ENCODE data around the gene BNIP3.

BNIP3 gene

GRCh38 chr10:131930150-131930549 lies 51.6 kb downstream of the BNIP3 start:
- TF ChIP-seq POLR2AphosphoS5 (IDR thresholded peaks at IDR 0.05; ENCODE audit: low read depth) (no peak), SPI1 (IDR thresholded peaks at IDR 0.05; ENCODE audit: borderline replicate concordance, low read depth) (no peak)
- H3K27me3 ChIP-seq (ENCODE audit: insufficient read depth, poor library complexity, severe bottlenecking) = no peaks in the 10 kb centered on the region
- no peak overlapping the region for H3K27ac ChIP-seq (replicated peaks)
- no peak overlapping the region for H3K4me3 ChIP-seq (replicated peaks; ENCODE audit: insufficient read depth, low read length)
- DNase-seq (ENCODE audit: low read depth in 1 of 2, low spot score in 1 of 2) = no peak

GRCh38 chr10:131929122-131929845 lies 52.4 kb downstream of the BNIP3 start:
- no peaks in the 10 kb centered on the region for H3K27me3 ChIP-seq (ENCODE audit: insufficient read depth, poor library complexity, severe bottlenecking)
- no peak overlapping the region for H3K27ac ChIP-seq (replicated peaks)
- H3K4me3 ChIP-seq (replicated peaks; ENCODE audit: insufficient read depth, low read length) = no peak overlapping the region
- no peak for DNase-seq (ENCODE audit: low read depth in 1 of 2, low spot score in 1 of 2)
- TF ChIP-seq CTCF (IDR thresholded peaks at IDR 0.05; ENCODE audit: insufficient read depth, low read length) (no peak), GABPA (IDR thresholded peaks at IDR 0.05; ENCODE audit: low read depth) (no peak), REST (IDR thresholded peaks at IDR 0.05; ENCODE audit: insufficient replicate concordance, low read depth) (no peak), POLR2AphosphoS5 (IDR thresholded peaks at IDR 0.05; ENCODE audit: low read depth) (no peak), SPI1 (IDR thresholded peaks at IDR 0.05; ENCODE audit: borderline replicate concordance, low read depth) (no peak)

- H3K27ac ChIP-seq (replicated peaks) = peak overlapping the region; percentile 24; the same call in 1 of the 2 replicates
- no peak for TF ChIP-seq CTCF (IDR thresholded peaks at IDR 0.05; ENCODE audit: insufficient read depth, low read length)
- no peak for TF ChIP-seq SPI1 (IDR thresholded peaks at IDR 0.05; ENCODE audit: borderline replicate concordance, low read depth)
- TF ChIP-seq GABPA (IDR thresholded peaks at IDR 0.05; ENCODE audit: low read depth) = no peak
- no peaks in the 10 kb centered on the region for H3K27me3 ChIP-seq (ENCODE audit: insufficient read depth, poor library complexity, severe bottlenecking)
- no peak for DNase-seq (ENCODE audit: low read depth in 1 of 2, low spot score in 1 of 2)
- H3K4me3 ChIP-seq (replicated peaks; ENCODE audit: insufficient read depth, low read length) = no peak overlapping the region
Observed at GRCh38 chr10:131928248-131929095, 53.3 kb downstream of the BNIP3 start.

GRCh38 chr10:131926743-131927595 lies 54.8 kb downstream of the BNIP3 start:
- H3K4me3 ChIP-seq (replicated peaks; ENCODE audit: insufficient read depth, low read length) = no peak overlapping the region
- no peak for DNase-seq (ENCODE audit: low read depth in 1 of 2, low spot score in 1 of 2)
- no peak overlapping the region for H3K27ac ChIP-seq (replicated peaks)
- no peaks in the 10 kb centered on the region for H3K27me3 ChIP-seq (ENCODE audit: insufficient read depth, poor library complexity, severe bottlenecking)
- TF ChIP-seq GABPA (IDR thresholded peaks at IDR 0.05; ENCODE audit: low read depth) (no peak), REST (IDR thresholded peaks at IDR 0.05; ENCODE audit: insufficient replicate concordance, low read depth) (no peak), POLR2AphosphoS5 (IDR thresholded peaks at IDR 0.05; ENCODE audit: low read depth) (no peak), CTCF (IDR thresholded peaks at IDR 0.05; ENCODE audit: insufficient read depth, low read length) (no peak), SPI1 (IDR thresholded peaks at IDR 0.05; ENCODE audit: borderline replicate concordance, low read depth) (no peak)
